Loucy (cell line): Measurements from ENCODE around the gene HOXA13.

Source experiments
- CTCF ChIP-seq: fragments of 200-600 bp; sonication (generic); conservative IDR thresholded peaks from 2 replicates; pipeline ENCODE4 v1.5.1; 2014; ENCODE audit warnings: mild to moderate bottlenecking, antibody characterized with exemption, low read length
- EZH2phosphoT487 ChIP-seq: fragments of 200-600 bp; IDR thresholded peaks from 2 replicates; pipeline ENCODE4 v1.6.1; 2018; ENCODE audit warnings: antibody characterized with exemption, mild to moderate bottlenecking, moderate library complexity, borderline replicate concordance

- no peak for TF ChIP-seq CTCF
- no peak for TF ChIP-seq EZH2phosphoT487
These were observed 35.9 kb downstream of the HOXA13 start for GRCh38 chr7:27164045-27164366.
